GM10248 (cell line): Measurements from ENCODE around the gene ACOT13.
"Not testable (repeated sequence)": the region's sequence is repeated elsewhere in the genome, so short reads cannot be mapped to it uniquely, and the experiment has no call there.

Experiments used
- CTCF ChIA-PET: fragments of 300-600 bp; sonication (Branson Sonifier 250); formaldehyde crosslinking; extraction: SDS; loops from one replicate; lab custom pipeline; 2021; ENCODE audit warnings: antibody characterized with exemption; lab: Yijun Ruan, JAX
- POLR2A ChIA-PET: fragments of 350-650 bp; sonication (Branson Sonifier 250); formaldehyde crosslinking; extraction: SDS; loops from one replicate; lab custom pipeline; 2020; ENCODE audit warnings: antibody characterized with exemption; lab: Yijun Ruan, JAX
- DNase-seq: peaks from one replicate; pipeline ENCODE4 v3.0.0; 2012; ENCODE audit errors: extremely low spot score
- CTCF ChIP-seq: IDR thresholded peaks from 2 replicates; pipeline ENCODE4 v1.5.1; 2012; ENCODE audit warnings: mild to moderate bottlenecking, low read depth; ENCODE audit errors: extremely low read depth, missing control alignments, control extremely low read depth

The ACOT13 gene

GRCh38 chr6:24694198-24694597 is 27.3 kb downstream of the ACOT13 start:
- ChIA-PET POLR2A (no interaction called here), CTCF (interaction anchor here (0.8 to 1.7 kb wide), 6 partner anchors 27 to 173 kb away, joined by 3 to 5 read pairs (median 4); partner anchors contain the start of genes ACOT13 and TDP2)
- TF ChIP-seq CTCF: no peak
- no peak for DNase-seq

GRCh38 chr6:24695635-24696034 is 28.8 kb downstream of the ACOT13 start:
- POLR2A ChIA-PET: not testable (repeated sequence)
- peak; percentile 33 for TF ChIP-seq CTCF
- CTCF ChIA-PET: interaction anchor here (0.7 to 1.5 kb wide), 5 partner anchors 9 to 173 kb away, joined by 3 to 6 read pairs (median 4); no protein-coding TSS in a partner anchor
- peak; percentile 35 for DNase-seq

- ChIA-PET POLR2A (no interaction called here), CTCF (interaction anchor here (0.7 to 1.5 kb wide), 5 partner anchors 8 to 173 kb away, joined by 3 to 6 read pairs (median 4); no protein-coding TSS in a partner anchor)
- TF ChIP-seq CTCF: no peak
- no peak for DNase-seq
These were observed 29.2 kb downstream of the ACOT13 start for GRCh38 chr6:24696097-24696496.

- no peak for TF ChIP-seq CTCF
- POLR2A ChIA-PET: interaction anchor here (0.6 to 0.7 kb wide), 2 partner anchors 10 to 33 kb away, joined by 6 to 9 read pairs; no protein-coding TSS in a partner anchor
- CTCF ChIA-PET: no interaction called here
- DNase-seq: no peak
These were observed 32.9 kb downstream of the ACOT13 start for GRCh38 chr6:24699521-24700359.

GRCh38 chr6:24702720-24703282 is 35.9 kb downstream of the ACOT13 start:
- CTCF ChIA-PET: interaction anchor here (1.0 to 1.8 kb wide), 5 partner anchors 11 to 122 kb away, joined by 3 to 5 read pairs (median 4); no protein-coding TSS in a partner anchor

More at GRCh38 chr6:24702720-24703282, 35.9 kb downstream of the ACOT13 start:
- TF ChIP-seq CTCF: no peak
- POLR2A ChIA-PET: interaction anchor here (0.7 kb wide), 1 partner anchor 185 kb away, joined by 3 read pairs; no protein-coding TSS in a partner anchor
- no peak for DNase-seq
